Upper lobe of left lung (tissue), 6 donors: ENCODE data around the gene TRIM7. TPM values are rescaled to one million over a fixed set of nuclear protein-coding genes. Genes with fewer than 3 reads are reported as not detected.

Experiments
- ATAC-seq, 2 donors: fragments of 200-7000 bp; cut with Tn5 transposase; one replicate each; pipeline ENCODE4 v1.9.1; 2022; ENCODE audit warnings: mild to moderate bottlenecking in 2 of 2, moderate library complexity in 2 of 2; ENCODE audit not compliant: low FRiP score in 2 of 2
- DNase-seq, 2 donors: peaks; one replicate each; pipeline ENCODE4 v3.0.0-alpha.2; 2019 to 2020
- H3K27ac ChIP-seq, 4 donors: fragments of 200-600 bp; sonication (generic); one replicate each; pipeline ENCODE4 v1.5.1; 2016 to 2019
- H3K27me3 ChIP-seq, 4 donors: fragments of 200-600 bp; sonication (generic); one replicate each; pipeline ENCODE4 v1.5.1; 2017 to 2019
- H3K36me3 ChIP-seq, 4 donors: fragments of 200-600 bp; sonication (generic); one replicate each; pipeline ENCODE4 v1.5.1; 2016 to 2019
- H3K4me1 ChIP-seq, 4 donors: fragments of 200-600 bp; sonication (generic); one replicate each; pipeline ENCODE4 v1.5.1; 2018 to 2019
- H3K4me3 ChIP-seq, 4 donors: fragments of 200-600 bp; sonication (generic); one replicate each; pipeline ENCODE4 v1.5.1; 2017 to 2019; ENCODE audit warnings: mild to moderate bottlenecking in 2 of 4, moderate library complexity in 1 of 4
- H3K9me3 ChIP-seq, 4 donors: fragments of 200-600 bp; sonication (generic); one replicate each; pipeline ENCODE4 v1.5.1; 2018 to 2019
- EP300 ChIP-seq, 4 donors: sonication (generic); formaldehyde crosslinking; IDR thresholded peaks; one replicate each; pipeline ENCODE4 v1.5.1; 2017; ENCODE audit warnings: antibody characterized with exemption in 4 of 4, control low read depth in 2 of 4
- POLR2A ChIP-seq, 4 donors: fragments of 450-650 bp; IDR thresholded peaks; one replicate each; pipeline ENCODE4 v1.5.1; 2016 to 2017; ENCODE audit warnings: antibody characterized with exemption in 4 of 4, mild to moderate bottlenecking in 2 of 4
- POLR2AphosphoS5 ChIP-seq, 2 donors: sonication (generic); formaldehyde crosslinking; IDR thresholded peaks; one replicate each; pipeline ENCODE4 v1.5.1; 2017; ENCODE audit warnings: antibody characterized with exemption in 2 of 2
- WGBS, 2 donors: methylation state at CpG; one replicate each; pipeline ENCODE4 v1.1.5; 2017 to 2018; 5-methylcytosine and 5-hydroxymethylcytosine counted together
- total RNA-seq, 6 donors: library from RNA; depleted of rRNA in 4 of 6; stranded (reverse); fragments of >200 nt in 4 of 6; gene quantifications; one replicate each; pipeline versions ENCODE4 v1.1.0 to v1.2.1, GENCODE V29; 2016 to 2021
- TF ChIP-seq, protein P1 (sequence below), 6 experiments: fragments of 450-650 bp in 4 of 6; fragments of 200-600 bp in 2 of 6; sonication (generic) in 2 of 6; IDR thresholded peaks; one replicate each; pipeline ENCODE4 v1.5.1; 2016 to 2019; ENCODE audit warnings: antibody characterized with exemption in 6 of 6
- donor health status: DM: no; HTN: no; CAD: no; lungs with moderate emphysema.
- donor health status: DM: no; HTN: yes; CAD: no; lungs with severe emphysema.

Gene TRIM7
- total RNA-seq, 6 donors from 2014 or later = 0.83 to 6.7 (median 2.9) TPM

DNA sequence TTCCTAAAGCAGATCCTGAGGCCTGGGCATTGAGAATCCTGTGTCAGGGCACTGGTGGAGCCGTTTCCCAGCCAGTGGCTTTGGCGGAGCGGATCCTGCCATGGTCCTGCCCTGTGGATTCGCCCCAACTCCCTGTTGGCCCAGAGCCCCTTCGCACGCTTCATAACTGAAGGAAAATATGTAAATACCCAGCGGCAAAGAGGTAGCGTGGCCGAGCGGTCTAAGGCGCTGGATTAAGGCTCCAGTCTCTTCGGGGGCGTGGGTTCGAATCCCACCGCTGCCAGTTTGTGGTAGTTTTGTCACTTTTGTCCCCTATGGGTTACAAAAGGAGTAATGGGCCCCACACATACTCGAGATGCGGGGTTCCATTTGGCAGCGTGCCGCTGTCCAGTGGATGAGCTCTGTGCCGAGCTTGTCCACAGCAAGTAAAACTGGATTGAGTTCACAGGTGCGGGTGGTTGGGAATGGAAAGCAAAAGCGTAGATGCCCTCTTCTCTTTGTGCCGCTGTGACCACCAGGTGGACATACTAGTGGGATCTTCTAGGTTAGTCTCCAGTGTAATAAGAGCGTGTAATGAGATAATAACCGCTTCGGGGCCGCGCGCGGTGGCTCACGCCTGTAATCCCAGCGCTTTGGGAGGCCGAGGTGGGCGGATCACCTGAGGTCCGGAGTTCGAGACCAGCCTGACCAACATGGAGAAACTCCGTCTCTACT lies 17.3 kb downstream of the TRIM7 start:
- Histone ChIP-seq H3K4me1 (peaks cover 20 to 49% (median 31%) of the 10 kb centered on the region in 4 donors), H3K4me3 (peak overlapping the region in 3 of 4 donors; percentile 69 to 94 (median 82)), H3K36me3 (no peaks in the 10 kb centered on the region), H3K9me3 (no peaks in the 10 kb centered on the region), H3K27ac (peak overlapping the region; percentile 3 to 95 (median 52)), H3K27me3 (no peaks in the 10 kb centered on the region)
- TF ChIP-seq, protein P1, sequence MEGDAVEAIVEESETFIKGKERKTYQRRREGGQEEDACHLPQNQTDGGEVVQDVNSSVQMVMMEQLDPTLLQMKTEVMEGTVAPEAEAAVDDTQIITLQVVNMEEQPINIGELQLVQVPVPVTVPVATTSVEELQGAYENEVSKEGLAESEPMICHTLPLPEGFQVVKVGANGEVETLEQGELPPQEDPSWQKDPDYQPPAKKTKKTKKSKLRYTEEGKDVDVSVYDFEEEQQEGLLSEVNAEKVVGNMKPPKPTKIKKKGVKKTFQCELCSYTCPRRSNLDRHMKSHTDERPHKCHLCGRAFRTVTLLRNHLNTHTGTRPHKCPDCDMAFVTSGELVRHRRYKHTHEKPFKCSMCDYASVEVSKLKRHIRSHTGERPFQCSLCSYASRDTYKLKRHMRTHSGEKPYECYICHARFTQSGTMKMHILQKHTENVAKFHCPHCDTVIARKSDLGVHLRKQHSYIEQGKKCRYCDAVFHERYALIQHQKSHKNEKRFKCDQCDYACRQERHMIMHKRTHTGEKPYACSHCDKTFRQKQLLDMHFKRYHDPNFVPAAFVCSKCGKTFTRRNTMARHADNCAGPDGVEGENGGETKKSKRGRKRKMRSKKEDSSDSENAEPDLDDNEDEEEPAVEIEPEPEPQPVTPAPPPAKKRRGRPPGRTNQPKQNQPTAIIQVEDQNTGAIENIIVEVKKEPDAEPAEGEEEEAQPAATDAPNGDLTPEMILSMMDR (IDR thresholded peaks at IDR 0.05) = peak in 4 of 6 experiments; percentile 15 to 39 (median 26)
- no peak for TF ChIP-seq EP300 (IDR thresholded peaks at IDR 0.05)
- TF ChIP-seq POLR2AphosphoS5 (IDR thresholded peaks at IDR 0.05) = peak in 1 of 2 donors; percentile 7
- no peak for TF ChIP-seq POLR2A (IDR thresholded peaks at IDR 0.05)
- 6 to 12% methylated on average over 36 to 37 of the region's 37 CpGs for WGBS, 2 donors
- no peak for ATAC-seq
- DNase-seq = peak; percentile 56 to 86

DNA sequence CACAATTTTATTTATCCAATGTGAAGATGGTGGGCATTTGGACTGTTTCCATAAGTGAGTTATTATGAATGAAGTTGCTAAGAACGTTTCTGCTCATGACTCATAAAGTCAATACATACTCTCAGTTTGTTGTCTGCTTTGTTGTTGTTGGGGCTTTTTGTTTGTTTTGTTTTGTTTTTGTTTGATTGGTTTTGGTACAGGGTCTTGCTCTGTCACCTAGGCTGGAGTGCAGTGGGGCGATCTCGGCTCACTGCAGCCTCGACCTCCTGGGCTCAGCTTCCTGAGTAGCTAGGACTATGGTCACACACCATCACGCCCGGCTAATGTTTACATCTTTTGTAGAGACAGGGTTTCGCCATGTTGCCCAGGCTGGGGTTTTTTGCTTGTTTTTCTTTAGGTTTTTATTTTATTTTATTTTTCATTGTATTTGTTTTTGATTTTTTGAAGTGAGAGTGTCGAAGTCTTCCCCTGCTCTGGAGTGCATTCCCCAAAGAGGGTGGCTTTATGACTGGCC lies 18.0 kb downstream of the TRIM7 start:
- peak overlapping the region in 3 of 4 donors; percentile 3 to 80 (median 23) for H3K27ac ChIP-seq
- no peak for ATAC-seq
- WGBS, 2 donors = 41 to 61% methylated on average over 8 of the region's 8 CpGs
- H3K36me3 ChIP-seq = no peaks in the 10 kb centered on the region
- no peak for DNase-seq
- H3K27me3 ChIP-seq = no peaks in the 10 kb centered on the region
- H3K4me3 ChIP-seq = no peak overlapping the region
- H3K9me3 ChIP-seq = no peaks in the 10 kb centered on the region
- H3K4me1 ChIP-seq = peaks cover 15 to 47% (median 26%) of the 10 kb centered on the region in 4 donors
- TF ChIP-seq EP300 (IDR thresholded peaks at IDR 0.05) = no peak

DNA sequence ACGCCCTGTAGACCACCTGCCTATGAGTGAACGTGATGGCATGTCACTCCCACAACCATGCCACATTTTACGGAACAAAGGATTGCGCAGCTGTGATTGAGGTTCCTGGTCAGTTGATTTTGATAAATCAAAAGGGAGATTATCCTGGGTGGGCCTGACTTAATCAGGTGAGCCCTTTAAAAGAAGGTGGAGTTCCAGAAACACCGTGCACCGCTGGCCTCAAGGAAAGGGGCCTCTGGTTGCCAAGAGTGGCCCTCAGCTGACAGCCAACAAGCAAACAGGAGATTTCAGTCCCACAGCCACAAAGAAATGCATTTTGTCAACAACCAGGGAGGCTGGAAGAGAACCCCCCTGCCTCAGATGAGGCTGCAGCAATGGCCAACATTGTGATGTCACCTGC lies 19.0 kb downstream of the TRIM7 start:
- H3K36me3 ChIP-seq = no peaks in the 10 kb centered on the region
- no peaks in the 10 kb centered on the region for H3K27me3 ChIP-seq
- H3K4me1 ChIP-seq = peaks cover 15 to 52% (median 26%) of the 10 kb centered on the region in 4 donors
- DNase-seq (no peak), ATAC-seq (no peak)
- 83 to 91% methylated on average over 6 of the region's 6 CpGs for WGBS, 2 donors
- H3K9me3 ChIP-seq = no peaks in the 10 kb centered on the region
- no peak overlapping the region for H3K27ac ChIP-seq
- no peak for TF ChIP-seq EP300 (IDR thresholded peaks at IDR 0.05)
- no peak overlapping the region for H3K4me3 ChIP-seq

DNA sequence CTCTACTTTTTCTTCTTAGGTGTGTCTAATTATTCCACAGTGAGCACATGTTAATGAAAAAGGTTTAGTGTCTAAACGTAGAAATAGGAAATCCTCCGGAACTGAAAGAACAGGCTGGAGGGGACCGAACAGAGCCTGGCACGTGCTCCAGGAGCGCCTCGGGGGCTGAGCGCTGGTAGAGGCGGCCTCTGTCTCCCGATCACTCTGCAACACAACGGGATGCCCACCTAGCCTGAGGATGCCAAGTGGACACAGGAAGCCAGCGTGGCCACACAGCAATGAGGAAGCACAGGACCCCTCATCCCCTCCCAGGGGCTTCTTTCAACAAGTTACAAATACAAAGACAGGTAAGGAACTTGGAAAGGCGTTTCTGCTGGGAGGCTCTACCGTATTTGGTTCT lies 19.4 kb downstream of the TRIM7 start:
- WGBS, 2 donors = 86 to 91% methylated on average over 13 of the region's 13 CpGs
- DNase-seq (no peak), ATAC-seq (no peak)
- Histone ChIP-seq H3K27me3 (no peaks in the 10 kb centered on the region), H3K36me3 (no peaks in the 10 kb centered on the region), H3K27ac (no peak overlapping the region), H3K4me1 (peaks cover 15 to 49% (median 24%) of the 10 kb centered on the region in 4 donors), H3K9me3 (no peaks in the 10 kb centered on the region), H3K4me3 (no peak overlapping the region)
- TF ChIP-seq EP300 (IDR thresholded peaks at IDR 0.05) = no peak
- TF ChIP-seq, protein P1 (IDR thresholded peaks at IDR 0.05) = no peak
- TF ChIP-seq POLR2A (IDR thresholded peaks at IDR 0.05) = no peak
- TF ChIP-seq POLR2AphosphoS5 (IDR thresholded peaks at IDR 0.05) = no peak

DNA sequence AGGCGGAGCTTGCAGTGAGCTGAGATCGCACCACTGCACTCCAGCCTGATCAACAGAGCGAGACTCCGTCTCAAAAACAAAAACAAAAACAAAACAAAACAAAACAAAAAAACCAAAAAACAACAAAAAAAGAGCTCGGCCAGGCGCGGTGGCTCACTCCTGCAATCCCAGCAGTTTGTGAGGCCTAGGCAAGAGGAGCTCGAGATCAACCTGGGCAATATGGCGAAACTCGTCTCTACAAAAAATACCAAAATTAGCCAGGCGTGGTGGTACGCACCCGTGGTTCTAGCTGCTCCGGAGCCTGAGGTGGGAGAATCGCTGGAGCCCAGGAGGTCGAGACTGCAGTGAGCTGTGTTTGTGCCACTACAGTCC lies 20.2 kb downstream of the TRIM7 start:
- H3K27me3 ChIP-seq = no peaks in the 10 kb centered on the region
- DNase-seq (no peak), ATAC-seq (no peak)
- H3K27ac ChIP-seq = no peak overlapping the region
- no peaks in the 10 kb centered on the region for H3K36me3 ChIP-seq
- 77 to 84% methylated on average over 16 of the region's 16 CpGs for WGBS, 2 donors
- H3K4me1 ChIP-seq = peaks cover 11 to 42% (median 17%) of the 10 kb centered on the region in 4 donors
- H3K9me3 ChIP-seq = no peaks in the 10 kb centered on the region
- TF ChIP-seq POLR2A (IDR thresholded peaks at IDR 0.05) (no peak), EP300 (IDR thresholded peaks at IDR 0.05) (no peak), POLR2AphosphoS5 (IDR thresholded peaks at IDR 0.05) (no peak)
- TF ChIP-seq, protein P1 (IDR thresholded peaks at IDR 0.05) = no peak
- H3K4me3 ChIP-seq = peak overlapping the region in 2 of 4 donors; percentile 57 to 64
